Liver (tissue), 9 donors: ENCODE data around the gene FAM110A. TPM values are rescaled to one million over a fixed set of nuclear protein-coding genes. Genes with fewer than 3 reads are reported as not detected.

ENCODE experiments used
- DNase-seq: peaks from one replicate; pipeline ENCODE4 v3.0.0-alpha.2; 2017; ENCODE audit warnings: low spot score
- H3K27ac ChIP-seq, 2 donors: one replicate each; pipeline ENCODE4 v1.7.0; 2013; ENCODE audit warnings: inconsistent platforms in 2 of 2, low read length in 2 of 2, control low read depth in 1 of 2, low read depth in 1 of 2, mild to moderate bottlenecking in 1 of 2
- H3K27me3 ChIP-seq, 4 donors: one replicate each; pipeline versions ENCODE4 v1.6.1 to v1.7.0; 2013; ENCODE audit warnings: low read length in 3 of 4, inconsistent platforms in 1 of 4, mild to moderate bottlenecking in 1 of 4, moderate library complexity in 1 of 4; ENCODE audit not compliant: control insufficient read depth in 4 of 4, insufficient read depth in 4 of 4
- H3K36me3 ChIP-seq, 4 donors: one replicate each; pipeline versions ENCODE4 v1.6.1 to v1.7.0; 2013; ENCODE audit warnings: low read length in 3 of 4, mild to moderate bottlenecking in 3 of 4, low read depth in 1 of 4, moderate library complexity in 1 of 4; ENCODE audit not compliant: control insufficient read depth in 4 of 4, insufficient read depth in 3 of 4
- H3K4me1 ChIP-seq, 4 donors: one replicate each; pipeline versions ENCODE4 v1.6.1 to v1.7.0; 2013; ENCODE audit warnings: low read length in 3 of 4, mild to moderate bottlenecking in 3 of 4, moderate library complexity in 1 of 4; ENCODE audit not compliant: control insufficient read depth in 4 of 4, insufficient read depth in 4 of 4
- H3K4me3 ChIP-seq, 3 donors: one replicate each; pipeline versions ENCODE4 v1.6.1 to v1.7.0; 2013; ENCODE audit warnings: low read length in 3 of 3, control low read depth in 1 of 3, low read depth in 1 of 3, mild to moderate bottlenecking in 1 of 3
- H3K9ac ChIP-seq, 2 donors: one replicate each; pipeline ENCODE4 v1.7.0; 2013; ENCODE audit warnings: low read length in 2 of 2, mild to moderate bottlenecking in 2 of 2, moderate library complexity in 2 of 2, control low read depth in 1 of 2, low read depth in 1 of 2
- H3K9me3 ChIP-seq, 4 donors: one replicate each; pipeline versions ENCODE4 v1.6.1 to v1.7.0; 2013; ENCODE audit warnings: low read length in 3 of 4; ENCODE audit not compliant: control insufficient read depth in 4 of 4
- EGR1 ChIP-seq, 2 donors: IDR thresholded peaks; 2 replicates each; pipeline ENCODE4 v1.6.1; 2016 to 2018; ENCODE audit warnings: antibody characterized with exemption in 2 of 2, low read depth in 2 of 2
- FOXA1 ChIP-seq: IDR thresholded peaks from 2 replicates; pipeline ENCODE4 v1.6.1; 2016; ENCODE audit warnings: antibody characterized with exemption
- HNF4A ChIP-seq, 2 donors: conservative IDR thresholded peaks; 2 replicates each; pipeline ENCODE4 v1.6.1; 2016; ENCODE audit warnings: antibody characterized with exemption in 2 of 2, mild to moderate bottlenecking in 2 of 2
- HNF4G ChIP-seq: IDR thresholded peaks from 2 replicates; pipeline ENCODE4 v1.6.1; 2016; ENCODE audit warnings: antibody characterized with exemption
- JUND ChIP-seq, 2 donors: IDR thresholded peaks; 2 replicates each; pipeline ENCODE4 v1.6.1; 2016; ENCODE audit warnings: antibody characterized with exemption in 2 of 2
- MAX ChIP-seq: IDR thresholded peaks from 2 replicates; pipeline ENCODE4 v1.6.1; 2016; ENCODE audit warnings: antibody characterized with exemption
- NR2F2 ChIP-seq: IDR thresholded peaks from 2 replicates; pipeline ENCODE4 v1.6.1; 2016; ENCODE audit warnings: antibody characterized with exemption
- RAD21 ChIP-seq, 2 donors: IDR thresholded peaks; 2 replicates each; pipeline ENCODE4 v1.6.1; 2016; ENCODE audit warnings: antibody characterized with exemption in 2 of 2, mild to moderate bottlenecking in 2 of 2
- REST ChIP-seq: IDR thresholded peaks from 2 replicates; pipeline ENCODE4 v1.6.1; 2016; ENCODE audit warnings: antibody characterized with exemption, mild to moderate bottlenecking
- RXRA ChIP-seq, 2 donors: IDR thresholded peaks; 2 replicates each; pipeline ENCODE4 v1.6.1; 2017 to 2018; ENCODE audit warnings: antibody characterized with exemption in 2 of 2, mild to moderate bottlenecking in 1 of 2
- SP1 ChIP-seq: IDR thresholded peaks from 2 replicates; pipeline ENCODE4 v1.6.1; 2018; ENCODE audit warnings: antibody characterized with exemption, mild to moderate bottlenecking
- TAF1 ChIP-seq: conservative IDR thresholded peaks from 2 replicates; pipeline ENCODE4 v1.6.1; 2016; ENCODE audit warnings: antibody characterized with exemption, mild to moderate bottlenecking
- YY1 ChIP-seq: IDR thresholded peaks from 2 replicates; pipeline ENCODE4 v1.6.1; 2016; ENCODE audit warnings: antibody characterized with exemption, mild to moderate bottlenecking
- ZBTB33 ChIP-seq: IDR thresholded peaks from 2 replicates; pipeline ENCODE4 v1.6.1; 2016; ENCODE audit warnings: antibody characterized with exemption
- WGBS: extraction: QIAGEN DNeasy Blood & Tissue Kit; methylation state at CpG from one replicate; pipeline ENCODE4 v1.1.7; 2013; 5-methylcytosine and 5-hydroxymethylcytosine counted together
- polyA plus RNA-seq, 2 donors: library from polyadenylated mRNA; stranded (reverse) in 1 of 2; unstranded in 1 of 2; fragments of 200-250 nt in 1 of 2; fragments of >200 nt in 1 of 2; fragmentation: Nextera tagmentation in 1 of 2; extraction: Ambion mirVana in 1 of 2; gene quantifications; one replicate each; pipeline versions ENCODE4 v1.2.1 to v1.2.3, GENCODE V29; 2013 to 2015
- total RNA-seq, 2 donors: library from RNA; depleted of rRNA; stranded (reverse); fragments of >200 nt; gene quantifications; one replicate each; pipeline ENCODE4 v1.2.3, GENCODE V29; 2014
- TF ChIP-seq, protein P1 (sequence below): fragments of 150-350 bp; IDR thresholded peaks from 2 replicates; pipeline ENCODE4 v1.5.1; 2017; ENCODE audit warnings: improper control_type of control experiment, low read depth, low read length; ENCODE audit not compliant: missing input control
- TF ChIP-seq, protein P2 (sequence below): IDR thresholded peaks from 2 replicates; pipeline ENCODE4 v1.6.1; 2016; ENCODE audit warnings: antibody characterized with exemption
- donor health status: healthy.
- donor health status: healthy.
- donor health status: healthy.
- donor health status: healthy.
- donor health status: healthy.

The FAM110A gene
- total and polyA plus RNA-seq, 4 donors: 1.2 to 6.7 (median 2.0) TPM

- WGBS: 52% methylated on average over 6 of the region's 6 CpGs
Observed at GRCh38 chr20:891058-891705, 57.7 kb downstream of the FAM110A start.

More at GRCh38 chr20:891058-891705, 57.7 kb downstream of the FAM110A start:
- Histone ChIP-seq H3K4me1 (no peaks in the 10 kb centered on the region), H3K9me3 (no peaks in the 10 kb centered on the region), H3K27me3 (no peaks in the 10 kb centered on the region), H3K9ac (no peak overlapping the region), H3K4me3 (no peak overlapping the region), H3K27ac (no peak overlapping the region), H3K36me3 (no peaks in the 10 kb centered on the region)
- no peak for DNase-seq
- no peak for TF ChIP-seq JUND (IDR thresholded peaks at IDR 0.05)
- TF ChIP-seq REST: no peak
- TF ChIP-seq, protein P1, sequence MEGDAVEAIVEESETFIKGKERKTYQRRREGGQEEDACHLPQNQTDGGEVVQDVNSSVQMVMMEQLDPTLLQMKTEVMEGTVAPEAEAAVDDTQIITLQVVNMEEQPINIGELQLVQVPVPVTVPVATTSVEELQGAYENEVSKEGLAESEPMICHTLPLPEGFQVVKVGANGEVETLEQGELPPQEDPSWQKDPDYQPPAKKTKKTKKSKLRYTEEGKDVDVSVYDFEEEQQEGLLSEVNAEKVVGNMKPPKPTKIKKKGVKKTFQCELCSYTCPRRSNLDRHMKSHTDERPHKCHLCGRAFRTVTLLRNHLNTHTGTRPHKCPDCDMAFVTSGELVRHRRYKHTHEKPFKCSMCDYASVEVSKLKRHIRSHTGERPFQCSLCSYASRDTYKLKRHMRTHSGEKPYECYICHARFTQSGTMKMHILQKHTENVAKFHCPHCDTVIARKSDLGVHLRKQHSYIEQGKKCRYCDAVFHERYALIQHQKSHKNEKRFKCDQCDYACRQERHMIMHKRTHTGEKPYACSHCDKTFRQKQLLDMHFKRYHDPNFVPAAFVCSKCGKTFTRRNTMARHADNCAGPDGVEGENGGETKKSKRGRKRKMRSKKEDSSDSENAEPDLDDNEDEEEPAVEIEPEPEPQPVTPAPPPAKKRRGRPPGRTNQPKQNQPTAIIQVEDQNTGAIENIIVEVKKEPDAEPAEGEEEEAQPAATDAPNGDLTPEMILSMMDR: no peak
- TF ChIP-seq EGR1 (IDR thresholded peaks at IDR 0.05; ENCODE audit: low read depth in 2 of 2): no peak
- no peak for TF ChIP-seq MAX
- no peak for TF ChIP-seq TAF1
- TF ChIP-seq HNF4A (conservative IDR thresholded peaks at IDR 0.05): no peak
- TF ChIP-seq SP1: no peak
- TF ChIP-seq ZBTB33: no peak
- no peak for TF ChIP-seq FOXA1
- TF ChIP-seq YY1: no peak
- TF ChIP-seq RAD21 (IDR thresholded peaks at IDR 0.05): no peak
- TF ChIP-seq HNF4G: no peak
- TF ChIP-seq, protein P2, sequence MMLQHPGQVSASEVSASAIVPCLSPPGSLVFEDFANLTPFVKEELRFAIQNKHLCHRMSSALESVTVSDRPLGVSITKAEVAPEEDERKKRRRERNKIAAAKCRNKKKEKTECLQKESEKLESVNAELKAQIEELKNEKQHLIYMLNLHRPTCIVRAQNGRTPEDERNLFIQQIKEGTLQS: no peak
- TF ChIP-seq RXRA (IDR thresholded peaks at IDR 0.05): no peak
- no peak for TF ChIP-seq NR2F2
